GM06990 (cell line): ENCODE data around the gene PCGF6.

ENCODE experiments used
- DNase-seq: peaks from one replicate; pipeline ENCODE4 v3.0.0-alpha.2; 2011; ENCODE audit not compliant: insufficient read length; ENCODE audit errors: extremely low read depth
- H3K27me3 ChIP-seq: replicated peaks from 2 replicates; pipeline ENCODE4 v1.6.0; 2011; ENCODE audit warnings: low read length; ENCODE audit not compliant: control insufficient read depth, insufficient read depth
- H3K36me3 ChIP-seq: 2 replicates; pipeline ENCODE4 v1.5.1; 2011; ENCODE audit warnings: low read length; ENCODE audit not compliant: control insufficient read depth, insufficient read depth
- H3K4me3 ChIP-seq: replicated peaks from 2 replicates; pipeline ENCODE4 v1.5.1; 2011; ENCODE audit warnings: low read depth, mild to moderate bottlenecking, control low read depth, low read length
- CTCF ChIP-seq: IDR thresholded peaks from 2 replicates; pipeline ENCODE4 v1.5.1; 2011; ENCODE audit warnings: low read length, control low read depth, mild to moderate bottlenecking, inconsistent platforms; ENCODE audit not compliant: insufficient read depth, poor library complexity, severe bottlenecking

PCGF6 gene

GRCh38 chr10:103291588-103291987, 59.4 kb downstream of the PCGF6 start:
- Histone ChIP-seq H3K36me3 (no peaks in the 10 kb centered on the region), H3K27me3 (no peaks in the 10 kb centered on the region), H3K4me3 (no peak overlapping the region)
- no peak for DNase-seq
- TF ChIP-seq CTCF, result no peak

- no peaks in the 10 kb centered on the region for H3K36me3 ChIP-seq
- TF ChIP-seq CTCF, result no peak
- no peak for DNase-seq
- no peaks in the 10 kb centered on the region for H3K27me3 ChIP-seq
- H3K4me3 ChIP-seq, result no peak overlapping the region
Measured at GRCh38 chr10:103287992-103288391, 62.9 kb downstream of the PCGF6 start.

- Histone ChIP-seq H3K27me3 (no peaks in the 10 kb centered on the region), H3K4me3 (no peak overlapping the region), H3K36me3 (no peaks in the 10 kb centered on the region)
- no peak for DNase-seq
- TF ChIP-seq CTCF, result no peak
Measured at GRCh38 chr10:103284170-103284569, 66.8 kb downstream of the PCGF6 start.

- DNase-seq, result no peak
- no peaks in the 10 kb centered on the region for H3K36me3 ChIP-seq
- no peak for TF ChIP-seq CTCF
- H3K27me3 ChIP-seq, result no peaks in the 10 kb centered on the region
- H3K4me3 ChIP-seq, result no peak overlapping the region
Measured at GRCh38 chr10:103282961-103283360, 68.0 kb downstream of the PCGF6 start.

- Histone ChIP-seq H3K27me3 (peaks cover under 1% of the 10 kb centered on the region; the same call in 1 of the 2 replicates), H3K4me3 (no peak overlapping the region), H3K36me3 (no peaks in the 10 kb centered on the region)
- no peak for DNase-seq
- no peak for TF ChIP-seq CTCF
Measured at GRCh38 chr10:103281753-103282152, 69.2 kb downstream of the PCGF6 start.

GRCh38 chr10:103280506-103280905, 70.4 kb downstream of the PCGF6 start:
- Histone ChIP-seq H3K4me3 (no peak overlapping the region), H3K27me3 (peaks cover 2% of the 10 kb centered on the region), H3K36me3 (no peaks in the 10 kb centered on the region)
- no peak for DNase-seq
- no peak for TF ChIP-seq CTCF
